ENCODE data around the gene SOS2. TPM values are rescaled to one million over a fixed set of nuclear protein-coding genes. Genes with fewer than 3 reads are reported as not detected.
A peak's percentile ranks its signal among the peaks of the same experiment; 100 is the strongest.

SOS2 gene
- total RNA-seq, 1 experiment from 2014 or later, result 9.4 TPM

DNA sequence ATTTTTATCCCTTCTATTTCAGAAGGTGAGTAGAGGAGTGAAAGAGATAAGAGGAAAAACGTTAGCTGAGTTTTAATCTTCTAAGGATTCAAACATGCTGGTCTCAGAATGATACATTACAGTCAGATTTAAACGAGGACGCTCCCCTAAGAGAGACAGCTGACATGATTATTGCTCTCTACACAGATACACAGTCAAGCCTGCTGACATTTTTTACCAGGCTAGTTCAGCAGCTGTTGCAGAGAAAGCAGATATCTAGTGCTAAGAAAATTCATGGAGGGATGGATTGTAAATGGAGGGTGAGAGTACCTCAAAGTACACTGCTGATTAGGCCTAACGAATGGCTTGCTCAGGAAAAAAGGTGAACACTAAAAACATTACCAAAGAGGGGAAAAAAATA, 31.9 kb upstream of the SOS2 start:
- Histone ChIP-seq H3T11ph (ENCODE audit: low read length) (no peak overlapping the region), H2BK20ac (ENCODE audit: low read depth, low read length, poor library complexity, severe bottlenecking) (no peak overlapping the region), H2BK12ac (ENCODE audit: insufficient read length, low read depth, low read length) (no peak overlapping the region), H4K91ac (ENCODE audit: insufficient read length, low read depth, low read length) (no peak overlapping the region), H3K27ac (ENCODE audit: insufficient read length, low read depth, low read length) (no peak overlapping the region), H3K9ac (ENCODE audit: extremely low read depth, insufficient read length, low read length) (no peak overlapping the region), H2AK5ac (ENCODE audit: insufficient read length, low read length) (no peak overlapping the region), H3K27me3 (ENCODE audit: insufficient read depth, low read length) (no peaks in the 10 kb centered on the region), H3K4me1 (ENCODE audit: insufficient read depth, low read length) (no peaks in the 10 kb centered on the region), H4K5ac (ENCODE audit: insufficient read length, low read depth, low read length) (no peak overlapping the region), H4K20me1 (ENCODE audit: control insufficient read depth, insufficient read depth, insufficient read length) (no peaks in the 10 kb centered on the region), H2BK120ac (ENCODE audit: low read depth, low read length, poor library complexity, severe bottlenecking) (no peak overlapping the region), H2BK5ac (ENCODE audit: insufficient read length, low read length) (no peak overlapping the region), H2AFZ (ENCODE audit: low read length) (no peak overlapping the region), H3K4me2 (ENCODE audit: insufficient read depth, insufficient read length, low read length) (no peak overlapping the region), H3K23ac (ENCODE audit: insufficient read length, low read depth, low read length) (no peak overlapping the region), H3K14ac (ENCODE audit: insufficient read depth, low read length) (no peak overlapping the region), H3K23me2 (ENCODE audit: insufficient read length, low read depth, low read length, poor library complexity, severe bottlenecking) (no peaks in the 10 kb centered on the region), H3K79me2 (ENCODE audit: insufficient read depth, low read length) (no peaks in the 10 kb centered on the region), H3K18ac (ENCODE audit: insufficient read length, low read depth, low read length) (no peak overlapping the region), H3K9me3 (ENCODE audit: control insufficient read depth, low read depth, low read length) (no peaks in the 10 kb centered on the region), H3K56ac (ENCODE audit: insufficient read length, low read depth, low read length) (no peak overlapping the region), H3K79me1 (ENCODE audit: insufficient read depth, low read depth, low read length, poor library complexity, severe bottlenecking) (no peaks in the 10 kb centered on the region), H2BK15ac (ENCODE audit: low read depth, low read length) (no peak overlapping the region), H4K8ac (replicated peaks; ENCODE audit: insufficient read length, low read depth, low read length) (no peak overlapping the region), H3K4ac (ENCODE audit: low read depth, low read length) (no peak overlapping the region)
- no CpG with 5 or more reads among the region's 4 CpGs for WGBS (ENCODE audit: extremely low coverage, insufficient read length, low lambda C conversion rate)
- DNase-seq, result no peak
- Mint-ChIP-seq H3K4me1 (no peaks in the 10 kb centered on the region), H3K27ac (peak overlapping the region in 1 of 3 experiments; percentile 4; a peak in 1 of 7 replicates), H3K4me3 (no peak overlapping the region), H3K36me3 (ENCODE audit: insufficient read depth in 1 of 3, low read depth in 3 of 3) (peaks cover under 1 to 39% (median 6%) of the 10 kb centered on the region in 3 experiments; a peak in 5 of 7 replicates), H3K9me3 (no peaks in the 10 kb centered on the region), H3K27me3 (ENCODE audit: low read depth) (no peaks in the 10 kb centered on the region)
- TF ChIP-seq, protein P1, sequence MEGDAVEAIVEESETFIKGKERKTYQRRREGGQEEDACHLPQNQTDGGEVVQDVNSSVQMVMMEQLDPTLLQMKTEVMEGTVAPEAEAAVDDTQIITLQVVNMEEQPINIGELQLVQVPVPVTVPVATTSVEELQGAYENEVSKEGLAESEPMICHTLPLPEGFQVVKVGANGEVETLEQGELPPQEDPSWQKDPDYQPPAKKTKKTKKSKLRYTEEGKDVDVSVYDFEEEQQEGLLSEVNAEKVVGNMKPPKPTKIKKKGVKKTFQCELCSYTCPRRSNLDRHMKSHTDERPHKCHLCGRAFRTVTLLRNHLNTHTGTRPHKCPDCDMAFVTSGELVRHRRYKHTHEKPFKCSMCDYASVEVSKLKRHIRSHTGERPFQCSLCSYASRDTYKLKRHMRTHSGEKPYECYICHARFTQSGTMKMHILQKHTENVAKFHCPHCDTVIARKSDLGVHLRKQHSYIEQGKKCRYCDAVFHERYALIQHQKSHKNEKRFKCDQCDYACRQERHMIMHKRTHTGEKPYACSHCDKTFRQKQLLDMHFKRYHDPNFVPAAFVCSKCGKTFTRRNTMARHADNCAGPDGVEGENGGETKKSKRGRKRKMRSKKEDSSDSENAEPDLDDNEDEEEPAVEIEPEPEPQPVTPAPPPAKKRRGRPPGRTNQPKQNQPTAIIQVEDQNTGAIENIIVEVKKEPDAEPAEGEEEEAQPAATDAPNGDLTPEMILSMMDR (conservative IDR thresholded peaks at IDR 0.05), result no peak

All from H9 (cell line).